Measurements from ENCODE around the gene LGALS1. TPM values are rescaled to one million over a fixed set of nuclear protein-coding genes. Genes with fewer than 3 reads are reported as not detected.

The LGALS1 gene
- total RNA-seq, 1 donor from 2014 or later, result 50.7 TPM

GRCh38 chr22:37681001-37681424, 5.6 kb downstream of the LGALS1 start:
- no peak overlapping the region for H3K27ac Mint-ChIP-seq (ENCODE audit: unreplicated experiment)
- DNase-seq, result no peak
- TF ChIP-seq, protein P1, sequence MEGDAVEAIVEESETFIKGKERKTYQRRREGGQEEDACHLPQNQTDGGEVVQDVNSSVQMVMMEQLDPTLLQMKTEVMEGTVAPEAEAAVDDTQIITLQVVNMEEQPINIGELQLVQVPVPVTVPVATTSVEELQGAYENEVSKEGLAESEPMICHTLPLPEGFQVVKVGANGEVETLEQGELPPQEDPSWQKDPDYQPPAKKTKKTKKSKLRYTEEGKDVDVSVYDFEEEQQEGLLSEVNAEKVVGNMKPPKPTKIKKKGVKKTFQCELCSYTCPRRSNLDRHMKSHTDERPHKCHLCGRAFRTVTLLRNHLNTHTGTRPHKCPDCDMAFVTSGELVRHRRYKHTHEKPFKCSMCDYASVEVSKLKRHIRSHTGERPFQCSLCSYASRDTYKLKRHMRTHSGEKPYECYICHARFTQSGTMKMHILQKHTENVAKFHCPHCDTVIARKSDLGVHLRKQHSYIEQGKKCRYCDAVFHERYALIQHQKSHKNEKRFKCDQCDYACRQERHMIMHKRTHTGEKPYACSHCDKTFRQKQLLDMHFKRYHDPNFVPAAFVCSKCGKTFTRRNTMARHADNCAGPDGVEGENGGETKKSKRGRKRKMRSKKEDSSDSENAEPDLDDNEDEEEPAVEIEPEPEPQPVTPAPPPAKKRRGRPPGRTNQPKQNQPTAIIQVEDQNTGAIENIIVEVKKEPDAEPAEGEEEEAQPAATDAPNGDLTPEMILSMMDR (IDR thresholded peaks at IDR 0.05; ENCODE audit: partially characterized antibody, unreplicated experiment), result no peak
- no peak overlapping the region for H3K4me3 Mint-ChIP-seq (ENCODE audit: unreplicated experiment)
- H3K36me3 Mint-ChIP-seq (ENCODE audit: unreplicated experiment), result no peaks in the 10 kb centered on the region
- H3K9me3 Mint-ChIP-seq (ENCODE audit: unreplicated experiment), result peaks cover 5% of the 10 kb centered on the region
- peaks cover 7% of the 10 kb centered on the region for H3K27me3 Mint-ChIP-seq (ENCODE audit: unreplicated experiment)
- H3K4me1 Mint-ChIP-seq (ENCODE audit: low read depth, unreplicated experiment), result peaks cover 3% of the 10 kb centered on the region

DNA sequence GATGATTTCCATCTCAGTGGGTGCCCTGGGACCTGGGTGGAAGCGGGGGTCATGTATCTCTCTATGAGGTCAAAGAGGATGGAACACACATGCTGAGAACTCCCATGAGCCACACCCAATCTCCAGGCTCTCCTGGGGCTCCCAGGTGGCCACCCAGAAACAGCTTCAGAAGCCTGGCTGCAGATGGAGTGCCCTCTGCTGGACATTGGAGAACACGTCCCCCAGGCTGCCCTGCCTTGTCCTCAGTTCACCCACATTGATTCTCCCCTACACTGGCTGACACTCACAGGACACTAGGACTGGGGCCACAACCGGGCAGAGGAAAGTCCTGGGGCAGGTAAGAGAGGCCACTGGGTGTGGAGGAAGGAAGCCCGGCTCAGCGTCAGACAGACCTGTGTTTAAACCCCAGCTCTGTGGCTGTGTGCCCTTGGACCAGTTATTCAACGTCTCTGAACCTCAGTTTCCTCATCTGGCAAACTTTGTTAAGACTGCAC, 6.2 kb downstream of the LGALS1 start:
- DNase-seq, result peak; percentile 74
- no peak overlapping the region for H3K4me3 Mint-ChIP-seq (ENCODE audit: unreplicated experiment)
- H3K27ac Mint-ChIP-seq (ENCODE audit: unreplicated experiment), result no peak overlapping the region
- peaks cover 7% of the 10 kb centered on the region for H3K9me3 Mint-ChIP-seq (ENCODE audit: unreplicated experiment)
- no peaks in the 10 kb centered on the region for H3K36me3 Mint-ChIP-seq (ENCODE audit: unreplicated experiment)
- peaks cover 5% of the 10 kb centered on the region for H3K27me3 Mint-ChIP-seq (ENCODE audit: unreplicated experiment)
- H3K4me1 Mint-ChIP-seq (ENCODE audit: low read depth, unreplicated experiment), result peaks cover 3% of the 10 kb centered on the region
- TF ChIP-seq, protein P1 (IDR thresholded peaks at IDR 0.05; ENCODE audit: partially characterized antibody, unreplicated experiment), result peak; percentile 69

- no peak for DNase-seq
- H3K27ac Mint-ChIP-seq (ENCODE audit: unreplicated experiment), result no peak overlapping the region
- no peaks in the 10 kb centered on the region for H3K36me3 Mint-ChIP-seq (ENCODE audit: unreplicated experiment)
- peaks cover 3% of the 10 kb centered on the region for H3K9me3 Mint-ChIP-seq (ENCODE audit: unreplicated experiment)
- H3K4me1 Mint-ChIP-seq (ENCODE audit: low read depth, unreplicated experiment), result peaks cover 4% of the 10 kb centered on the region
- TF ChIP-seq, protein P1 (IDR thresholded peaks at IDR 0.05; ENCODE audit: partially characterized antibody, unreplicated experiment), result no peak
- H3K4me3 Mint-ChIP-seq (ENCODE audit: unreplicated experiment), result no peak overlapping the region
- peaks cover 3% of the 10 kb centered on the region for H3K27me3 Mint-ChIP-seq (ENCODE audit: unreplicated experiment)
Observed at GRCh38 chr22:37684803-37685615, 9.6 kb downstream of the LGALS1 start.

- H3K4me1 Mint-ChIP-seq (ENCODE audit: low read depth, unreplicated experiment), result peaks cover 6% of the 10 kb centered on the region
- peaks cover 3% of the 10 kb centered on the region for H3K27me3 Mint-ChIP-seq (ENCODE audit: unreplicated experiment)
- peak within 1 kb of the TSS; percentile 92 for H3K4me3 Mint-ChIP-seq (ENCODE audit: unreplicated experiment)
- peak; percentile 83 for DNase-seq
- peak within 1 kb of the TSS; percentile 93 for H3K27ac Mint-ChIP-seq (ENCODE audit: unreplicated experiment)
- no peaks in the 10 kb centered on the region for H3K36me3 Mint-ChIP-seq (ENCODE audit: unreplicated experiment)
- peaks cover 3% of the 10 kb centered on the region for H3K9me3 Mint-ChIP-seq (ENCODE audit: unreplicated experiment)
- TF ChIP-seq, protein P1 (IDR thresholded peaks at IDR 0.05; ENCODE audit: partially characterized antibody, unreplicated experiment), result no peak
Observed at GRCh38 chr22:37686002-37686982, 10.9 kb downstream of the LGALS1 start, which contains the start of gene NOL12. TSS of gene NOL12 (plus strand) at chr22:37686343. CDS start at chr22:37686393, 50 bp downstream.
